ENCODE measurements around the gene RAX2. TPM values are rescaled to one million over a fixed set of nuclear protein-coding genes. Genes with fewer than 3 reads are reported as not detected.
"Not testable (repeated sequence)": the region's sequence is repeated elsewhere in the genome, so short reads cannot be mapped to it uniquely, and the experiment has no call there.

RAX2 gene
- total and polyA plus RNA-seq, 2 of the 8 experiments (the other 6 are each of a cell fraction or from before 2014, with no cell fraction given): 0.08 TPM; not detected in 1

DNA sequence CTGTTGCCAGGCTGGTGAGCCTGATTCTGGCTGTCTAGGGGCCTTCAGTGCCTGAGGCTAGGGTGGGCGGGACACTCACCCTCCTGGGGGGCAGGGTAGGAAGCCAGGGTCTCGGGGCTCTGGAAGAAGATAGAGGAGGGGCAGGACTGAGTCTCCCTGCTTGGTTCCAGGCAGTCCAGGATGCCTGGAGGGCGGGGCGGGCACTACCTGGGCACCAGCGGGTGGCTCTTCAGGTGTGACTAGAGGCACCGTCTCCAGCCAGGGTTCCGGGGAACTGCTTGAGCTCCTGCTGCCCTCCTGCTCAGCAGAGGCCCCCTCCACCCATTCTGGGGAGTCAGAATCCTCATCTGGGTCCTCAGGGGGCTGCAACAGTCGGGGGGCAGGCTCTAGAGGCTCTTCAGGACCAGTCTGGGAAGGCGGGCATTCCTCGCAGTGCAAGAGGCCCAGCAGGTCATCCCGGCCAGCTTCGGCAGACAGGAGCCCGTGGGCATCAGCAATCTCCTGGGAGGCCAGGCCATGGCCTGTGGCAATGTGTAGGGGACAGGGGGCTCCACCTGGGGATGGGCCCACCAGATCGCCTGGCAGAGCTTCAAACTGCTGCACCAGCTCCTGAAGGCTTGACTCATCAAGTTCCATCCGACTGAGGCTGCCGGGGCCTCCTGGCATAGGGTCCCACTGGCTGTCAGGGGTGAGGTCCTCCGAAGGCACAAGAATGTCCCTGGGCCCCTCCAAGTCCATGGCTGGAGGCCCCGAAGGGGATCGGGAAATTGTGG is 12.4 kb downstream of the RAX2 start (continued):
- no peak for TF ChIP-seq ZNF274 (IDR thresholded peaks at IDR 0.05; ENCODE audit: borderline replicate concordance, extremely low read depth, low read length)
- TF ChIP-seq HDAC2 (IDR thresholded peaks at IDR 0.05; ENCODE audit: borderline replicate concordance in 1 of 2, low read depth in 2 of 2, low read length in 2 of 2): no peak
- no peak for TF ChIP-seq RXRA (IDR thresholded peaks at IDR 0.05; ENCODE audit: insufficient read depth, low read depth, low read length)

DNA sequence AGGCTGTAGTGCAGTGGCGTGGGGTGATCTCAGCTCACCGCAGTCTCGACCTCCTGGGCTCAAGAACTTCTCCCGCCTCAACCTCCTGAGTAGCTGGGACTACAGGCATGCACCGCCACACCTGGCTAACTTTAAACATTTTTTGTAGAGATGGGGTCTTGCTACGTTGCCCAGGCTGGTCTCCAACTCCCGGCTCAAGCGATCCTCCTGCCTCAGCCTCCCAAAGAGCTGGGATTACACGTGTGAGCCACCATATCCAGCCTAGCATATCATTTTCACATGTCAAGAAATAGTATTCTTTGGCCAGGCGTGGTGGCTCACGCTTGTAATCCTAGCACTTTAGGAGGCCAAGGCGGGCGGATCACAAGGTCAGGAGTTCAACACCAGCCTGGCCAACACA is 13.7 kb downstream of the RAX2 start:
- H3K9ac ChIP-seq (replicated peaks in 1 of 4; ENCODE audit: extremely low read depth in 1 of 4, low read depth in 3 of 4, low read length in 3 of 4); H3K4ac ChIP-seq (replicated peaks; ENCODE audit: insufficient read length, low read depth, low read length); H3K36me3 ChIP-seq (ENCODE audit: control insufficient read depth in 2 of 4, insufficient read depth in 4 of 4, low read length in 3 of 4); H4K91ac ChIP-seq (replicated peaks; ENCODE audit: insufficient read length, low read length); H3K14ac ChIP-seq (ENCODE audit: insufficient read length); H3K4me3 ChIP-seq (ENCODE audit: extremely low read depth in 1 of 4, insufficient read depth in 2 of 4, low read depth in 3 of 4, low read length in 4 of 4); DNase-seq (ENCODE audit: low read depth in 1 of 2, low spot score in 2 of 2); H2BK12ac ChIP-seq (ENCODE audit: low read depth, low read length); FAIRE-seq; H3K79me1 ChIP-seq (ENCODE audit: low read depth, low read length); H2AK5ac ChIP-seq (ENCODE audit: low read depth, low read length); H2BK20ac ChIP-seq (ENCODE audit: low read length); H3K4me2 ChIP-seq (ENCODE audit: insufficient read depth in 1 of 2, low read depth in 2 of 2, low read length in 2 of 2); H4K20me1 ChIP-seq (replicated peaks in 1 of 2; ENCODE audit: control insufficient read depth in 1 of 2, insufficient read depth in 2 of 2, low read length in 2 of 2); H3K18ac ChIP-seq (ENCODE audit: extremely low read depth, low read length); H2BK15ac ChIP-seq (ENCODE audit: low read length); H3K23ac ChIP-seq (ENCODE audit: insufficient read length); H3K4me1 ChIP-seq (replicated peaks in 1 of 4; ENCODE audit: control insufficient read depth in 3 of 4, insufficient read depth in 4 of 4, low read length in 3 of 4); H4K5ac ChIP-seq (ENCODE audit: insufficient read length, low read depth, low read length); H3K9me3 ChIP-seq (ENCODE audit: insufficient read depth in 2 of 2, low read depth in 1 of 2, low read length in 1 of 2); H2BK120ac ChIP-seq (replicated peaks; ENCODE audit: low read depth, low read length); H3K27ac ChIP-seq (ENCODE audit: low read depth, low read length); H2BK5ac ChIP-seq (ENCODE audit: low read depth, low read length); H3K56ac ChIP-seq (replicated peaks; ENCODE audit: insufficient read length, low read depth, low read length); H3K23me2 ChIP-seq (ENCODE audit: low read depth, low read length); H3K79me2 ChIP-seq (ENCODE audit: control insufficient read depth in 1 of 2, insufficient read depth in 2 of 2, low read length in 2 of 2); H2AFZ ChIP-seq (ENCODE audit: low read length); H3K27me3 ChIP-seq (replicated peaks in 1 of 4; ENCODE audit: control insufficient read depth in 3 of 4, extremely low read depth in 1 of 4, insufficient read depth in 3 of 4, low read length in 3 of 4); H4K8ac ChIP-seq (ENCODE audit: extremely low read depth, insufficient read depth, low read length): not testable (repeated sequence)
- ChIA-PET CTCF (ENCODE audit: partially characterized antibody) (interaction anchor here (1.2 to 1.4 kb wide), 3 partner anchors 9 to 60 kb away, joined by 3 read pairs; no protein-coding TSS in a partner anchor), POLR2A (ENCODE audit: partially characterized antibody) (interaction anchor here (1.2 to 2.1 kb wide), 2 partner anchors 17 to 36 kb away, joined by 3 to 4 read pairs; no protein-coding TSS in a partner anchor)
- 88% methylated on average over 13 of the region's 13 CpGs; no CpG with 5 or more reads in 1 of the 2 experiments for WGBS, 2 experiments (ENCODE audit: extremely low coverage in 1 of 2, insufficient coverage in 1 of 2, insufficient read length in 1 of 2, insufficient replicate concordance in 2 of 2, low coverage in 1 of 2, low lambda C conversion rate in 2 of 2, missing lambda C conversion rate in 1 of 2)
